Retinal pigment epithelial cell (primary cell): ENCODE results near the gene WTAP.

Experiments used
- DNase-seq: peaks from one replicate; pipeline ENCODE4 v3.0.0-alpha.2; 2010; ENCODE audit warnings: low read depth
- H3K4me3 ChIP-seq: 2 replicates; pipeline ENCODE4 v1.5.1; 2011; ENCODE audit warnings: mild to moderate bottlenecking, low read length, control low read depth, moderate library complexity
- TF ChIP-seq, protein P1 (sequence below): conservative IDR thresholded peaks from 2 replicates; pipeline ENCODE4 v1.5.1; 2011; ENCODE audit warnings: low read depth, low read length, control low read depth, inconsistent platforms

WTAP gene

DNA sequence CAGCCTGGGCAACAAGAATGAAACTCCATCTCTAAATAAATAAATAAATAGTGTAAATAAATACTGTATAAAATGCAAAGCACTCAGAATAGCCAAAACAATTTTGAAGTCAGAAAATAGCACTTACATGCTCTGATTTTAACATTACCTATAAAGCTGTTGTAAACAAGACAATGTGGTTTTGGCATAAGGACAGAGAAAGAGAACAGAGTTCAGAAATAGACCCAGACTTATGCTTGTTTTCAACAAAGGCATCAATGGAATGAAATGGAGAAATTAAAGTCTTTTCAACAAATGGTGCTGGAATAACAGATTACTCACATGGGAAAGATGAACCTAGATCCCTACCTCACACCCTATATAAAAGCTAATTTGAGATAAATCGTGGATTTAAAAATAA is 44.9 kb downstream of the WTAP start:
- no peak overlapping the region for H3K4me3 ChIP-seq
- TF ChIP-seq, protein P1, sequence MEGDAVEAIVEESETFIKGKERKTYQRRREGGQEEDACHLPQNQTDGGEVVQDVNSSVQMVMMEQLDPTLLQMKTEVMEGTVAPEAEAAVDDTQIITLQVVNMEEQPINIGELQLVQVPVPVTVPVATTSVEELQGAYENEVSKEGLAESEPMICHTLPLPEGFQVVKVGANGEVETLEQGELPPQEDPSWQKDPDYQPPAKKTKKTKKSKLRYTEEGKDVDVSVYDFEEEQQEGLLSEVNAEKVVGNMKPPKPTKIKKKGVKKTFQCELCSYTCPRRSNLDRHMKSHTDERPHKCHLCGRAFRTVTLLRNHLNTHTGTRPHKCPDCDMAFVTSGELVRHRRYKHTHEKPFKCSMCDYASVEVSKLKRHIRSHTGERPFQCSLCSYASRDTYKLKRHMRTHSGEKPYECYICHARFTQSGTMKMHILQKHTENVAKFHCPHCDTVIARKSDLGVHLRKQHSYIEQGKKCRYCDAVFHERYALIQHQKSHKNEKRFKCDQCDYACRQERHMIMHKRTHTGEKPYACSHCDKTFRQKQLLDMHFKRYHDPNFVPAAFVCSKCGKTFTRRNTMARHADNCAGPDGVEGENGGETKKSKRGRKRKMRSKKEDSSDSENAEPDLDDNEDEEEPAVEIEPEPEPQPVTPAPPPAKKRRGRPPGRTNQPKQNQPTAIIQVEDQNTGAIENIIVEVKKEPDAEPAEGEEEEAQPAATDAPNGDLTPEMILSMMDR, result no peak
- no peak for DNase-seq

DNA sequence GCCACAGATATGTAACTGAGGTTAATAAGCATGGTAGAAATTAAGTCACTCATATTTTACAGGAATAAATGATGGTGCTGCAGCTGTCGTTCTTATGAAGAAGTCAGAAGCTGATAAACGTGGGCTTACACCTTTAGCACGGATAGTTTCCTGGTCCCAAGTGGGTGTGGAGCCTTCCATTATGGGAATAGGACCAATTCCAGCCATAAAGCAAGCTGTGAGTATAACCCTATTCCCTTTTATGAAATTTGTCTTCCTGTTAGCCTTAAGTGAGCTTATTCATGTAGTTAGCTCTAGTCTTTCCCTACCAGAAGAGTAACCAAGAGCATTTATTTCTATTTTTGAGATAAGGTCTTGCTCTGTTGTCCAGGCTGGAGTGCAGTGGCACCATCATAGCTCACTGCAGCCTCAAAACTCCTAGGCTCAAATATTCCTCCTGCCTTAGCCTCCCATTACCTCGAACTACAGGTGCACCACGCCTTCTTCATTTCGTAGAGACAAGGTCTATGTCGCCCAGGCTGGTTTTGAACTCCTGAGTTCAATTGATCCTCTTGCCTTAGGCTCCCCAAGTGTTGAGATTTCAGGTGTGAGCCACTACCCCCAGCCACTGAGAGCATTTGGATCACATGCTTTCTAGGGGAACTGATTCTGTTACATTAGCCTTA is 50.1 kb downstream of the WTAP start:
- DNase-seq, result no peak
- no peak overlapping the region for H3K4me3 ChIP-seq
- TF ChIP-seq, protein P1, result no peak

DNA sequence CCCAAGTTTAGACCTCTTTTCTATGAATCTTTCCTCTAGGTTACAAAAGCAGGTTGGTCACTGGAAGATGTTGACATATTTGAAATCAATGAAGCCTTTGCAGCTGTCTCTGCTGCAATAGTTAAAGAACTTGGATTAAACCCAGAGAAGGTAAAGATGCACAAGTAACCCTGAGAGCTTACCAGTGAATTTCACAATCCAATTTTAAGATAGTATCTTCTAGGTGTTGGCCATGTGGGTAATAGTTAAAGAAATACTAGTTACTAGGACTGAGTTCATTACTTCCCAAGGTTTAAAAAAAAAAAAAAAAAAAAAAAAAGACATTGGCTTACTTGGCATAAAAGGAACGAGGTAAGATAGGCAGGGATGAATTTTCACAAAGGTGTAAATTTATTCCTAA is 50.8 kb downstream of the WTAP start:
- no peak for DNase-seq
- TF ChIP-seq, protein P1, result no peak
- no peak overlapping the region for H3K4me3 ChIP-seq

DNA sequence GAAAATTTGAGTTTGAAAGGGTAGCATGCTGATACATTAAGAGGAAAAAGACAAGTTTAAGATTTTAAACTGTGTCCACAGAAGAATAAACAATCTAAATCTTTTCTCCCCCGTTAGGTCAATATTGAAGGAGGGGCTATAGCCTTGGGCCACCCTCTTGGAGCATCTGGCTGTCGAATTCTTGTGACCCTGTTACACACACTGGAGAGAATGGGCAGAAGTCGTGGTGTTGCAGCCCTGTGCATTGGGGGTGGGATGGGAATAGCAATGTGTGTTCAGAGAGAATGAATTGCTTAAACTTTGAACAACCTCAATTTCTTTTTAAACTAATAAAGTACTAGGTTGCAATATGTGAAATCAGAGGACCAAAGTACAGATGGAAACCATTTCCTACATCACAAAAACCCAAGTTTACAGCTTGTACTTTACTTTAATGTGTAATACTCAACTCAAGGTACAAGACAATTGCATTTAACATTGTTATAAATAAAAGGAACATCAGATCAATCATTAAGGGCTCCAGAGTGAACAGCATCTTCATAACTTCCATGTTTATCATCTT is 51.3 kb downstream of the WTAP start:
- TF ChIP-seq, protein P1, result no peak
- DNase-seq, result no peak
- H3K4me3 ChIP-seq, result no peak overlapping the region

DNA sequence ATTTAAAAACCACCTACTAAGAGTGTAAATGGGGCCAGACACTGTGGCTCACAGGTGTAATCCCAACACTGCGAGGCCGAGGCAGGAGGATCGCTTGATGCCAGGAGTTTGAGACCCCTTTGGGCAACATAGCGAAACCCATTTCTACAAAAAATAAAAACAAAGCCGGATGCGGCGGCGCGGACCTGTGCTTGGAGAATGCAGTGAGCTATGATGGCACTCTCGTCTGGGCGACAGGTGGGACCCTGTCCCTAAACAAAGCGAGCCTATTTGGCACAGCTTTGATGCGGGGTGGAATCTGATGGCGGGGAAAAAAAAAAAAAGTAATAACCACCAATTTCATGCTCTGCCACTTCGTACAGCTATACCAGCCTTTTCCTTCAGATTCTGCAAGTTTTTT is 61.0 kb downstream of the WTAP start:
- H3K4me3 ChIP-seq, result peak overlapping the region; percentile 96
- no peak for DNase-seq
- TF ChIP-seq, protein P1, result no peak

- TF ChIP-seq, protein P1, result no peak
- no peak for DNase-seq
- H3K4me3 ChIP-seq, result peak overlapping the region; percentile 96
Measured at GRCh38 chr6:159788753-159789376, 61.6 kb downstream of the WTAP start.
